Chondrocyte (in vitro differentiated cells): ENCODE measurements around the gene SNX30. TPM values are rescaled to one million over a fixed set of nuclear protein-coding genes. Genes with fewer than 3 reads are reported as not detected.

Source experiments
- DNase-seq: peaks from one replicate; pipeline ENCODE4 v3.0.0; 2021; ENCODE audit warnings: mixed read lengths, low spot score
- H3K27ac Mint-ChIP-seq: one replicate; pipeline ENCODE4 v1.8.0; 2021; ENCODE audit warnings: mild to moderate bottlenecking, moderate library complexity, mixed read lengths; ENCODE audit not compliant: unreplicated experiment
- H3K27me3 Mint-ChIP-seq: 2 replicates; pipeline ENCODE4 v1.8.0; 2021; ENCODE audit warnings: low read depth, mixed read lengths
- H3K36me3 Mint-ChIP-seq: 2 replicates; pipeline ENCODE4 v1.8.0; 2021; ENCODE audit warnings: low read depth, mixed read lengths
- H3K4me1 Mint-ChIP-seq: 2 replicates; pipeline ENCODE4 v1.8.0; 2021; ENCODE audit warnings: low read depth, mild to moderate bottlenecking, mixed read lengths
- H3K4me3 Mint-ChIP-seq: one replicate; pipeline ENCODE4 v1.8.0; 2021; ENCODE audit warnings: mild to moderate bottlenecking, moderate library complexity, mixed read lengths; ENCODE audit not compliant: unreplicated experiment
- H3K9me3 Mint-ChIP-seq: 2 replicates; pipeline ENCODE4 v1.8.0; 2021; ENCODE audit warnings: low read depth, mixed read lengths
- total RNA-seq: library from RNA; stranded (reverse); gene quantifications from 3 replicates; pipeline ENCODE4 v1.2.1, GENCODE V29; 2021
- TF ChIP-seq, protein P1 (sequence below): fragments of 200-600 bp; sonication (generic); IDR thresholded peaks from 2 replicates; pipeline ENCODE4 v1.5.0; 2021; ENCODE audit warnings: antibody characterized with exemption, mild to moderate bottlenecking, moderate library complexity

SNX30 gene
- total RNA-seq, 1 donor from 2014 or later, result 19.9 TPM

DNA sequence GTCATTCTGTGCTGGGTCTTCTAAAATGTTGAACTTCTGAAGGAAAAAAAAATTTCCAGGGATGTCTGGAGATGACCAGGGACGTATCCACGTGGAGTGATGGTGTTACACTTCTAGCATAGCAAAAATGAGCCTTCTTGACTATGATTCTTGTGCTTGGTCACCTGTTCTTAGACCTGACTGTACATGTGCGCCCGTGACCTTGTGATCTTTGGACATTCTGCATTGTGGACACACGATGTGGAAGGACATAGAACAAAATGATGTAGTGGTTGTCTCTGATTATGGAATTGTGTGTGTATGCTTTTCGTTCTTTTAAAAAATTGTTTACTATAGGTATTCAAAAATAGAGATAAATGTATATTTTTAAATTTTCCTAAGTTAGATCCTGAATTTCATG, 61.0 kb downstream of the SNX30 start:
- Mint-ChIP-seq H3K36me3 (peaks cover 4% of the 10 kb centered on the region), H3K4me3 (no peak overlapping the region), H3K27ac (no peak overlapping the region)

DNA sequence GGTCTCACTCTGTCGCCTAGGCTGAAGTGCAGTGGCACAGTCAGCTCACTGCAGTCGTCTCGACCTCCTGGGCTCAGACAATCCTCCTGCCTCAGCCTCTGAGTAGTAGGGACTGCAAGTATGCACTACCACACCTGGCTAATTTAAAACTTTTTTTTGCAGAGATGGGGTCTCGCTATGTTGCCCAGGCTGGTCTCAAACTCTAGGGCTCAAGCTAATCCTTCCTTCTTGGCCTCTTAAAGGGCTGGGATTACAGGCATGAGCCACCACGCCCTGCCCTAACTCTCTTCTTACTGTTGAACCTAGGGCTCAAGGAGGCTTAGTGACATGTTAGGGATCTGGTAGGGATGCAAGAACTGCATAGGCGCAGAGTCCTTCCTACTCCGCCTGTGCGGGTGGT, 65.3 kb downstream of the SNX30 start:
- H3K9me3 Mint-ChIP-seq, result no peaks in the 10 kb centered on the region
- H3K4me1 Mint-ChIP-seq, result peaks cover 30% of the 10 kb centered on the region
- no peaks in the 10 kb centered on the region for H3K27me3 Mint-ChIP-seq
- TF ChIP-seq, protein P1, sequence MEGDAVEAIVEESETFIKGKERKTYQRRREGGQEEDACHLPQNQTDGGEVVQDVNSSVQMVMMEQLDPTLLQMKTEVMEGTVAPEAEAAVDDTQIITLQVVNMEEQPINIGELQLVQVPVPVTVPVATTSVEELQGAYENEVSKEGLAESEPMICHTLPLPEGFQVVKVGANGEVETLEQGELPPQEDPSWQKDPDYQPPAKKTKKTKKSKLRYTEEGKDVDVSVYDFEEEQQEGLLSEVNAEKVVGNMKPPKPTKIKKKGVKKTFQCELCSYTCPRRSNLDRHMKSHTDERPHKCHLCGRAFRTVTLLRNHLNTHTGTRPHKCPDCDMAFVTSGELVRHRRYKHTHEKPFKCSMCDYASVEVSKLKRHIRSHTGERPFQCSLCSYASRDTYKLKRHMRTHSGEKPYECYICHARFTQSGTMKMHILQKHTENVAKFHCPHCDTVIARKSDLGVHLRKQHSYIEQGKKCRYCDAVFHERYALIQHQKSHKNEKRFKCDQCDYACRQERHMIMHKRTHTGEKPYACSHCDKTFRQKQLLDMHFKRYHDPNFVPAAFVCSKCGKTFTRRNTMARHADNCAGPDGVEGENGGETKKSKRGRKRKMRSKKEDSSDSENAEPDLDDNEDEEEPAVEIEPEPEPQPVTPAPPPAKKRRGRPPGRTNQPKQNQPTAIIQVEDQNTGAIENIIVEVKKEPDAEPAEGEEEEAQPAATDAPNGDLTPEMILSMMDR, result no peak
- peaks cover 9% of the 10 kb centered on the region for H3K36me3 Mint-ChIP-seq
- no peak overlapping the region for H3K27ac Mint-ChIP-seq
- no peak overlapping the region for H3K4me3 Mint-ChIP-seq
- no peak for DNase-seq

More for the DNA sequence above, 61.0 kb downstream of the SNX30 start:
- DNase-seq, result no peak
- H3K4me1 Mint-ChIP-seq, result peaks cover 3% of the 10 kb centered on the region
- no peaks in the 10 kb centered on the region for H3K27me3 Mint-ChIP-seq
- H3K9me3 Mint-ChIP-seq, result no peaks in the 10 kb centered on the region
- TF ChIP-seq, protein P1, result no peak

DNA sequence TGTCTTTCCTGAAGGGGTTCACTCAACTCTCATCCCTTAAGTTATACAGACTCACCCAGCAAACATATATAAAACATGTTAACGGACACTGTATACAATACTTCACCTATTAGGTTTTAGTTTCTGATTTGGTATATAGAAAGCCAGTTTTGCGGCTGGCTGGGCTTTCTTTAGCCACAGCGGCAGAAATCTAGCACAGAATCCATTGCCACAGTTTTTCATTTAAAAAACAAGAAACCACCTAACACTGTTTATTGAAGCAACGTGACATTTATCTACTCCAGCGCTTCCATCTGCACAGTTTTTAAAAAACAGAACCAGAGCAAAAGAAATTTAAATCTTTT, 67.3 kb downstream of the SNX30 start:
- no peak for DNase-seq
- Mint-ChIP-seq H3K4me1 (peaks cover 37% of the 10 kb centered on the region), H3K9me3 (no peaks in the 10 kb centered on the region), H3K36me3 (peaks cover 9% of the 10 kb centered on the region), H3K27me3 (no peaks in the 10 kb centered on the region), H3K4me3 (no peak overlapping the region), H3K27ac (peak overlapping the region; percentile 8)
- TF ChIP-seq, protein P1, result no peak

DNA sequence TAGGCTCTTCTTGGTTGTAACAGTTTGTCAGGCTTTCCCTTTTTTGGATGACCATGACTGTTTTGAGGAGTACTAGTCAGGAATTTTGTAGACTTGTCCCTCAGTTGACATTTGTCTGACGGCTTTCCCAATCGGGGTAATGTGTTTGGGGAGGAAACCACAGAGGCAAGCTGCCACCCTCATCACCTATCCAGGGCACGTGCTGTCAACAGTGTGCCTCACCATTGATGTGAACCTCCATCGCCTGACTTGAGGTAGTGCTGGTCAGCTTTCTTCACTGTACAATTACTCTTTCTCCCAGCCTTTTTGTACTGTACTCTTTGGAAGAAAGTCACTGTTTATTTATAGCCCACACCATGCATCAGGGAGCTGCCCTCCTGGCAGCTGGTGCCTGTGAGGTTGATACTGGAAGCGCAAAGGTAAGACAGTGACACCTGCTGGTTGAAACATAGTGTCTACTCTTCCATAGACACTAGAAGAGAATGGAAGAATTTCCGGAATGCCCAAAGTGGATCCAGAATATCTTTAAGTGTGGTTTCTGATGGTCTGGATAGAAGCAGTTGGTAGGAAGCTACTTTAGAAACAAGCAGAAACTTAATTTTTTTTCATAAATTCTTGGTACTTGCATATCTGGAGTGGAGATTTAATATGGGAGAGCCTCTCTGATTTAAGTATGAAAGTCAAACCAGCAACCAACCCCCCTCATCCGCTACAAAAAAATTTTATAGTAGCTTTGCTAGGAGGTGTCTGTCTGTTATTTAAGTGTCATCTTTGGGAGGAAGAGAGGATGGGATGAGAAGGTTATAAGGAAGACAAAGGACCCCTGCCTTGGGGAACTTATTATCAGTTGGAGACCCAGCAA, 69.3 kb downstream of the SNX30 start:
- DNase-seq, result no peak
- Mint-ChIP-seq H3K27ac (peak overlapping the region; percentile 86), H3K27me3 (no peaks in the 10 kb centered on the region), H3K4me1 (peaks cover 37% of the 10 kb centered on the region), H3K36me3 (peaks cover 12% of the 10 kb centered on the region), H3K9me3 (no peaks in the 10 kb centered on the region), H3K4me3 (no peak overlapping the region)
- TF ChIP-seq, protein P1, result peak; percentile 84

DNA sequence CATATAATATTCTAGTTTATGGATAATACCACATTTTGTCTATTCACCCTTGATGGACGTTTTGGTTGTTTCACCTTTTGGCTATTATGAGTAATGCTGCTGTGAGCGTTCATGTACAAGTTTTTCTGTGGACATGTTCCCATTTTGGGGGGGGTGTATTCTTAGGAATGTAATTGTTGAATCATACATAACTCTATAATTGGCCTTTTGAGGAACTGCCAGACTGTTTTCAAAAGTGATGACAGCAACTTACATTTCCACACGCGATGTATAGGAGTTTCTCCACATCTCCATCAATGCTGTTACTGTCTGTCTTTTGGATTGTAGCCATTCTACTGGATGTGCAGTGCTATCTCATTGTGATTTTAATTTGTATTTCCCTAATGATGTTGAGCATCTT, 70.3 kb downstream of the SNX30 start:
- H3K27ac Mint-ChIP-seq, result peak overlapping the region; percentile 71
- no peaks in the 10 kb centered on the region for H3K27me3 Mint-ChIP-seq
- H3K4me3 Mint-ChIP-seq, result no peak overlapping the region
- H3K9me3 Mint-ChIP-seq, result no peaks in the 10 kb centered on the region
- peaks cover 15% of the 10 kb centered on the region for H3K36me3 Mint-ChIP-seq
- TF ChIP-seq, protein P1, result no peak
- peaks cover 37% of the 10 kb centered on the region for H3K4me1 Mint-ChIP-seq
- DNase-seq, result no peak
